ENCODE results near the gene MAD1L1.
A peak's percentile ranks its signal among the peaks of the same experiment; 100 is the strongest.

MAD1L1 gene

DNA sequence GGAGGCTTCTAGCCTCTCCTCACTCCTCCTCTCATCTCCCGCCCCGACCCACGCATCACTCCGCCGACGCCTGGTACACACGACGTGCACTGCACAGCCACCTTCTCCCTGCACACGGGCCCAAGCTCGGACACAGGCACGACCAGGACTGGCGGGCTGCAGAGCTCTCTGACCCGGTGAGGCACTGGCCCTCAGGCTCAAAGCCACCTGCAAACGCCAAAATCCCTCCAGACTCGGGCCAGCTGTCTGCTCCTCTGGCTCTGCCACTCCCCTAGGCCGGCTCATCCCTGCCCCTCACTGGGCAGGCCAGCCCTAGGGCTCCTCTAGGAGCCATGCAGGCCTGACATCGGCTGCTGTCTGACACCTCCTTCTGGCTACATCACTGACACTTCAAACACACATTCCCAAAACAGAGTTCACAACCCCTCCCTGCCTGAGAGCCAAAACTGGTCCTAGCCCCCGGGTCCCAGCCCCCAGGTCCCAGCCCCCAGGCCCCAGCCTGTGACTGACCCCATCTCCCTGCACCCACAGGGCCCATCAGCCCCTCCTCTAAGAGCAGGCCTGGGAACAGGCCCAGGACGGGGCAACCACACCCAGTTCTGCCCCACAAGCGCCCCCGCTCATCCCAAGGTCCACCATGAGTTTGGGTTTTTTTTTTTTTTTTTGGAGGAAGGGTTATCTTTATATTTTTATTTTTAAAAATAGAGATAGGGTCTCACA, 35.1 kb downstream of the MAD1L1 start:
- H3K27ac ChIP-seq (ENCODE audit: low read length), result no peak overlapping the region
- DNase-seq (no peak), ATAC-seq (ENCODE audit: insufficient read depth, low read depth) (no peak)
- no peak overlapping the region for H2AFZ ChIP-seq (ENCODE audit: low read depth, low read length)
- peaks cover under 1% of the 10 kb centered on the region for H3K79me2 ChIP-seq (ENCODE audit: insufficient read depth, low read length)
- H3K9ac ChIP-seq (ENCODE audit: low read depth, low read length), result no peak overlapping the region
- H4K20me1 ChIP-seq (ENCODE audit: insufficient read depth, low read length), result peaks cover 31% of the 10 kb centered on the region
- no peaks in the 10 kb centered on the region for H3K27me3 ChIP-seq (ENCODE audit: insufficient read depth, low read length, poor library complexity)
- no peak overlapping the region for H3K4me2 ChIP-seq (ENCODE audit: insufficient read depth, low read length)
- H3K9me3 ChIP-seq (ENCODE audit: insufficient read depth, low read length, severe bottlenecking), result no peaks in the 10 kb centered on the region
- no peak for TF ChIP-seq EZH2 (IDR thresholded peaks at IDR 0.05; ENCODE audit: borderline replicate concordance, low read depth, low read length, severe bottlenecking)
- TF ChIP-seq, protein P1, sequence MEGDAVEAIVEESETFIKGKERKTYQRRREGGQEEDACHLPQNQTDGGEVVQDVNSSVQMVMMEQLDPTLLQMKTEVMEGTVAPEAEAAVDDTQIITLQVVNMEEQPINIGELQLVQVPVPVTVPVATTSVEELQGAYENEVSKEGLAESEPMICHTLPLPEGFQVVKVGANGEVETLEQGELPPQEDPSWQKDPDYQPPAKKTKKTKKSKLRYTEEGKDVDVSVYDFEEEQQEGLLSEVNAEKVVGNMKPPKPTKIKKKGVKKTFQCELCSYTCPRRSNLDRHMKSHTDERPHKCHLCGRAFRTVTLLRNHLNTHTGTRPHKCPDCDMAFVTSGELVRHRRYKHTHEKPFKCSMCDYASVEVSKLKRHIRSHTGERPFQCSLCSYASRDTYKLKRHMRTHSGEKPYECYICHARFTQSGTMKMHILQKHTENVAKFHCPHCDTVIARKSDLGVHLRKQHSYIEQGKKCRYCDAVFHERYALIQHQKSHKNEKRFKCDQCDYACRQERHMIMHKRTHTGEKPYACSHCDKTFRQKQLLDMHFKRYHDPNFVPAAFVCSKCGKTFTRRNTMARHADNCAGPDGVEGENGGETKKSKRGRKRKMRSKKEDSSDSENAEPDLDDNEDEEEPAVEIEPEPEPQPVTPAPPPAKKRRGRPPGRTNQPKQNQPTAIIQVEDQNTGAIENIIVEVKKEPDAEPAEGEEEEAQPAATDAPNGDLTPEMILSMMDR (IDR thresholded peaks at IDR 0.05; ENCODE audit: borderline replicate concordance, extremely low read depth, low read length, poor library complexity, severe bottlenecking), result no peak
- H3K4me1 ChIP-seq (ENCODE audit: insufficient read depth, low read length), result no peaks in the 10 kb centered on the region
- H3K4me3 ChIP-seq (ENCODE audit: low read depth in 1 of 2, low read length in 2 of 2), result no peak overlapping the region
- H3K36me3 ChIP-seq (ENCODE audit: insufficient read depth, low read length), result peaks cover 87% of the 10 kb centered on the region

DNA sequence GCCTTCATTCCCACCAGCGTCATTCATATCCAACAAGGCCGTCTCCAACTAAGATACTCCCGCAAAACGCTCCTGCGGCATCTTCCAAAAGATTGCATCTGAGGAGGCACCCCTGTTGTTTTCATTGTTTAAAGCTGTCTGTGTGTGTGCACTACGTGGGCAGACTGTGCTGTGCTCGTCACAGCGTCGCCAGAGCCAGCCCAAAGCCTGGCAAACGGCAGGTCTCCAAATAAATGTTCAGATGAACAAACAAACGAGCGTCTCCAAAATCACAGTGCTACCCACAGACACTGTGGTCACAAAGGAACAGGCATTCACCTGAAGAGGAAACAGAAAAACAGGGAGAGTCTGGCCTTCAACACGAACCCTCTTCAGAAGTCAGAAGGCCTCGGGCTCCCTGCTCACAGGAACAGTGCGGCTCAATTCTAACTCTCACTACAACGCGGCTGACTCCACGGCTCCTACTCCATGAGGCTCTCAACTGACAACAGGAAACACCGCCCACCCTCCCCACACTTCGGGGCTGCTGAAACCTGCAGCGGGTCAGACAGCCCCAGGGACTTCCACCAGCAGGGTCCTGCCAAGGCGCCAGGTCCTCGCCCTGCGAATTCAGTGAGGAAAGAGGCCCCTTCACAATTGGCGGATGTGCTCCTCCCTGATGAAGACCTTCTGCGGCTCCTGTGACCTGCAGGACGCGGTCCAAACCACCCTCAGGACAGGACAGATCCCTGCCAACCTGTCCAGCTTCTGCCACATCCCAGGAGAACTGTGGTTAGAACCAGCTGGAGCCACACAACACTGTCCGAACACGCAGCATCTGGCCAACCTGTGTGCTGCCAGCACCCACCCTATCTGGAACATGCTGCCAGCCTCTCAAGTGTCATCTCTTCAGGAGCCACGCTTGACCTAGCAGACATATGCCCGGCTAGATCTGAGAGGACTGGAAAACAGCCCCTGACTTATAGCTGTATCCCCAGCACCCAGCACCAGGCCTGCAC, 36.1 kb downstream of the MAD1L1 start:
- H3K27ac ChIP-seq (ENCODE audit: low read length), result peak overlapping the region; percentile 31
- no peak overlapping the region for H3K4me2 ChIP-seq (ENCODE audit: insufficient read depth, low read length)

DNA sequence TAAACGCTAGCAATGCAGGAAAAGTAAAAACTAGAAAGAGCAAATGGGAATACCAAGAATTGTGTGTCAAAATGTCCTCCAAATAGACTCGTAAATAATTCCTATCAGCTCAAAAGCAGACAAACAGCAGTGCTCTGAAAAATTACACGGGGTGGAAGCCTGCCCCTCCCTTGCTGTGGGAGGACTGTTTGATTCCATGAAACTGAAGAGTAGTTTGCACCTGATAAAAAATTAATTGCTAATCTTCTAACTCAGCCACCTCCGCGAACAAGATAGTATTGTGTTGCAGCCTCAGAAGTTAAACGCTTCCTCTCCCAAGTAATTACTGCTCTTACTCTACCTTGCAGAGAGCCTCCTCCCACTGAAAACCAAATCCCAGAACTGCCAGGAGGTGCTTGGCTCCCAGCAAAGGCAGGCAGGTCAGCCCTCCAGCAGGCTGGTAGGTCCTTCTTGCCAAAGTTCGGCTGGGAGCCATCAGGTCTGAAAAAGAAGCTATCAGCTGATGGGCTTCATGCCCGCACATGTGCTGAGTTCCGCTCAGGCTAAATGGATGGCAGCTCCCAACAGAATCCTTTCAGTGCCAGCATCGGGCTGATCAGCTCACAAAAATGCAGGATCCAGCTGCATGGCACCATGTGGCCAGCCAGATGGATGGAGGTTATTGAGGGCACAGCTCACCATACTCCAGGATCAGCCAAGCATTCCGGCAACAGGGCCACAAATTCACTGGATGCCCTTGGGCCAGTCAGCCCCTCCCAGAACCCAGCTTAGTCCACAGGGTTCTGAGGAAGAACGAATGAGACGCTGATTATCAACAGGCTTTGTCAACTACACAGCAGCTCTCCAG, 37.1 kb downstream of the MAD1L1 start:
- TF ChIP-seq, protein P1 (IDR thresholded peaks at IDR 0.05; ENCODE audit: borderline replicate concordance, extremely low read depth, low read length, poor library complexity, severe bottlenecking), result no peak
- no peak for TF ChIP-seq EZH2 (IDR thresholded peaks at IDR 0.05; ENCODE audit: borderline replicate concordance, low read depth, low read length, severe bottlenecking)
- Histone ChIP-seq H3K9me3 (ENCODE audit: insufficient read depth, low read length, severe bottlenecking) (no peaks in the 10 kb centered on the region), H2AFZ (ENCODE audit: low read depth, low read length) (no peak overlapping the region), H3K79me2 (ENCODE audit: insufficient read depth, low read length) (no peaks in the 10 kb centered on the region; the same call in 1 of the 2 replicates), H3K9ac (ENCODE audit: low read depth, low read length) (no peak overlapping the region), H3K4me1 (ENCODE audit: insufficient read depth, low read length) (no peaks in the 10 kb centered on the region), H3K4me3 (ENCODE audit: low read depth in 1 of 2, low read length in 2 of 2) (no peak overlapping the region), H4K20me1 (ENCODE audit: insufficient read depth, low read length) (peaks cover 16% of the 10 kb centered on the region), H3K27me3 (ENCODE audit: insufficient read depth, low read length, poor library complexity) (no peaks in the 10 kb centered on the region), H3K36me3 (ENCODE audit: insufficient read depth, low read length) (peaks cover 72% of the 10 kb centered on the region), H3K4me2 (ENCODE audit: insufficient read depth, low read length) (no peak overlapping the region), H3K27ac (ENCODE audit: low read length) (no peak overlapping the region)
- ATAC-seq (ENCODE audit: insufficient read depth, low read depth) (no peak), DNase-seq (no peak)

More for the DNA sequence above, 36.1 kb downstream of the MAD1L1 start:
- TF ChIP-seq EZH2 (IDR thresholded peaks at IDR 0.05; ENCODE audit: borderline replicate concordance, low read depth, low read length, severe bottlenecking), result no peak
- TF ChIP-seq, protein P1 (IDR thresholded peaks at IDR 0.05; ENCODE audit: borderline replicate concordance, extremely low read depth, low read length, poor library complexity, severe bottlenecking), result no peak
- Histone ChIP-seq H3K36me3 (ENCODE audit: insufficient read depth, low read length) (peaks cover 78% of the 10 kb centered on the region), H3K9me3 (ENCODE audit: insufficient read depth, low read length, severe bottlenecking) (no peaks in the 10 kb centered on the region), H3K27me3 (ENCODE audit: insufficient read depth, low read length, poor library complexity) (no peaks in the 10 kb centered on the region), H3K4me3 (ENCODE audit: low read depth in 1 of 2, low read length in 2 of 2) (no peak overlapping the region), H3K79me2 (ENCODE audit: insufficient read depth, low read length) (no peaks in the 10 kb centered on the region; the same call in 1 of the 2 replicates), H3K4me1 (ENCODE audit: insufficient read depth, low read length) (no peaks in the 10 kb centered on the region), H2AFZ (ENCODE audit: low read depth, low read length) (no peak overlapping the region), H3K9ac (ENCODE audit: low read depth, low read length) (no peak overlapping the region), H4K20me1 (ENCODE audit: insufficient read depth, low read length) (peaks cover 24% of the 10 kb centered on the region)
- ATAC-seq (ENCODE audit: insufficient read depth, low read depth) (no peak), DNase-seq (no peak)

Data from DND-41 (cell line).